SH-SY5Y (cell line): ENCODE measurements around the gene OTOS.

ENCODE experiments used
- GATA2 ChIP-seq: IDR thresholded peaks from 2 replicates; pipeline ENCODE4 v1.6.1; 2011; ENCODE audit warnings: mild to moderate bottlenecking, low read depth, low read length
- GATA3 ChIP-seq: IDR thresholded peaks from 2 replicates; pipeline ENCODE4 v1.6.1; 2011; ENCODE audit warnings: low read depth, mild to moderate bottlenecking, low read length, moderate library complexity

Gene OTOS

GRCh38 chr2:240162939-240163714 is 22.7 kb upstream of the OTOS start:
- TF ChIP-seq GATA2 (no peak), GATA3 (no peak)

GRCh38 chr2:240162531-240162930 is 22.1 kb upstream of the OTOS start:
- TF ChIP-seq GATA2 (no peak), GATA3 (no peak)

- no peak for TF ChIP-seq GATA3
- no peak for TF ChIP-seq GATA2
Measured at GRCh38 chr2:240162032-240162431, 21.6 kb upstream of the OTOS start.

GRCh38 chr2:240161087-240161750 is 20.8 kb upstream of the OTOS start:
- TF ChIP-seq GATA2 (no peak), GATA3 (no peak)

GRCh38 chr2:240160291-240161086 is 20.0 kb upstream of the OTOS start:
- TF ChIP-seq GATA2: no peak
- no peak for TF ChIP-seq GATA3

- TF ChIP-seq GATA3 (no peak), GATA2 (no peak)
Measured at GRCh38 chr2:240159251-240159839, 18.9 kb upstream of the OTOS start.

GRCh38 chr2:240157147-240157470 is 16.7 kb upstream of the OTOS start:
- no peak for TF ChIP-seq GATA2

- TF ChIP-seq GATA3: no peak
Measured at GRCh38 chr2:240156435-240157146, 16.1 kb upstream of the OTOS start.

- TF ChIP-seq GATA2 (no peak), GATA3 (no peak)
Measured at GRCh38 chr2:240155745-240156390, 15.4 kb upstream of the OTOS start.

GRCh38 chr2:240155048-240155744 is 14.7 kb upstream of the OTOS start:
- TF ChIP-seq GATA2 (no peak), GATA3 (no peak)

GRCh38 chr2:240154606-240155005 is 14.1 kb upstream of the OTOS start:
- no peak for TF ChIP-seq GATA3
- no peak for TF ChIP-seq GATA2

GRCh38 chr2:240153418-240153817 is 13.0 kb upstream of the OTOS start:
- TF ChIP-seq GATA2: no peak
- no peak for TF ChIP-seq GATA3

GRCh38 chr2:240151477-240152031 is 11.1 kb upstream of the OTOS start:
- TF ChIP-seq GATA3: no peak
- no peak for TF ChIP-seq GATA2
